ENCODE results near the gene ZSWIM8.

ZSWIM8 gene

GRCh38 chr10:73744664-73744975 is 40.8 kb upstream of the ZSWIM8 start:
- Histone ChIP-seq H3K36me3 (peaks cover 28 to 42% (median 28%) of the 10 kb centered on the region in 3 donors), H3K27me3 (no peaks in the 10 kb centered on the region), H3K4me3 (peak overlapping the region; percentile 76 to 99), H3K4me1 (peaks cover 0 to 50% (median 39%) of the 10 kb centered on the region in 4 donors), H3K9me3 (no peaks in the 10 kb centered on the region), H3K27ac (peak overlapping the region; percentile 93 to 94)
- DNase-seq = peak; percentile 63 to 74
- TF ChIP-seq, protein P1, sequence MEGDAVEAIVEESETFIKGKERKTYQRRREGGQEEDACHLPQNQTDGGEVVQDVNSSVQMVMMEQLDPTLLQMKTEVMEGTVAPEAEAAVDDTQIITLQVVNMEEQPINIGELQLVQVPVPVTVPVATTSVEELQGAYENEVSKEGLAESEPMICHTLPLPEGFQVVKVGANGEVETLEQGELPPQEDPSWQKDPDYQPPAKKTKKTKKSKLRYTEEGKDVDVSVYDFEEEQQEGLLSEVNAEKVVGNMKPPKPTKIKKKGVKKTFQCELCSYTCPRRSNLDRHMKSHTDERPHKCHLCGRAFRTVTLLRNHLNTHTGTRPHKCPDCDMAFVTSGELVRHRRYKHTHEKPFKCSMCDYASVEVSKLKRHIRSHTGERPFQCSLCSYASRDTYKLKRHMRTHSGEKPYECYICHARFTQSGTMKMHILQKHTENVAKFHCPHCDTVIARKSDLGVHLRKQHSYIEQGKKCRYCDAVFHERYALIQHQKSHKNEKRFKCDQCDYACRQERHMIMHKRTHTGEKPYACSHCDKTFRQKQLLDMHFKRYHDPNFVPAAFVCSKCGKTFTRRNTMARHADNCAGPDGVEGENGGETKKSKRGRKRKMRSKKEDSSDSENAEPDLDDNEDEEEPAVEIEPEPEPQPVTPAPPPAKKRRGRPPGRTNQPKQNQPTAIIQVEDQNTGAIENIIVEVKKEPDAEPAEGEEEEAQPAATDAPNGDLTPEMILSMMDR (IDR thresholded peaks at IDR 0.05) = no peak
- intact Hi-C loops (cut with DNase I; ENCODE audit: low total_unique reads) = no loop called here

GRCh38 chr10:73746721-73747120 is 38.7 kb upstream of the ZSWIM8 start:
- peaks cover 47 to 53% (median 49%) of the 10 kb centered on the region in 3 donors for H3K36me3 ChIP-seq

GRCh38 chr10:73750819-73751218 is 34.6 kb upstream of the ZSWIM8 start:
- TF ChIP-seq, protein P1 (IDR thresholded peaks at IDR 0.05) = no peak
- Histone ChIP-seq H3K27ac (no peak overlapping the region), H3K27me3 (no peaks in the 10 kb centered on the region), H3K9me3 (no peaks in the 10 kb centered on the region), H3K4me1 (peaks cover 0 to 41% (median 20%) of the 10 kb centered on the region in 4 donors), H3K36me3 (peaks cover 80 to 94% (median 81%) of the 10 kb centered on the region in 3 donors), H3K4me3 (no peak overlapping the region)
- no peak for DNase-seq
- intact Hi-C loops (cut with DNase I; ENCODE audit: low total_unique reads) = no loop called here

More at GRCh38 chr10:73746721-73747120, 38.7 kb upstream of the ZSWIM8 start:
- peaks cover 0 to 65% (median 40%) of the 10 kb centered on the region in 4 donors for H3K4me1 ChIP-seq
- no peak overlapping the region for H3K4me3 ChIP-seq
- no peaks in the 10 kb centered on the region for H3K9me3 ChIP-seq
- no peak overlapping the region for H3K27ac ChIP-seq
- H3K27me3 ChIP-seq = no peaks in the 10 kb centered on the region
- TF ChIP-seq, protein P1 (IDR thresholded peaks at IDR 0.05) = no peak
- intact Hi-C loops (cut with DNase I; ENCODE audit: low total_unique reads) = no loop called here
- DNase-seq = no peak

GRCh38 chr10:73756183-73756582 is 29.2 kb upstream of the ZSWIM8 start:
- Histone ChIP-seq H3K4me3 (no peak overlapping the region), H3K27me3 (no peaks in the 10 kb centered on the region), H3K9me3 (no peaks in the 10 kb centered on the region), H3K4me1 (peaks cover 0 to 2% (median 0%) of the 10 kb centered on the region in 4 donors), H3K36me3 (peaks cover 63 to 92% (median 65%) of the 10 kb centered on the region in 3 donors), H3K27ac (no peak overlapping the region)
- intact Hi-C loops (cut with DNase I; ENCODE audit: low total_unique reads) = no loop called here
- TF ChIP-seq, protein P1 (IDR thresholded peaks at IDR 0.05) = no peak
- DNase-seq = no peak

- Histone ChIP-seq H3K27ac (no peak overlapping the region), H3K36me3 (peaks cover 62 to 92% (median 67%) of the 10 kb centered on the region in 3 donors), H3K4me3 (no peak overlapping the region), H3K27me3 (no peaks in the 10 kb centered on the region), H3K9me3 (no peaks in the 10 kb centered on the region), H3K4me1 (no peaks in the 10 kb centered on the region)
- intact Hi-C loops (cut with DNase I; ENCODE audit: low total_unique reads) = no loop called here
- TF ChIP-seq, protein P1 (IDR thresholded peaks at IDR 0.05) = no peak
- DNase-seq = no peak
These were observed 26.5 kb upstream of the ZSWIM8 start for GRCh38 chr10:73758704-73759511.

Measured in tibial artery (tissue), 4 donors.